ENCODE results near the gene GPATCH11.

Gene GPATCH11

GRCh38 chr2:37068686-37069085, 15.6 kb upstream of the GPATCH11 start:
- Histone ChIP-seq H3K23ac (ENCODE audit: low read length in 2 of 2) (no peak overlapping the region), H3K4me3 (ENCODE audit: insufficient read depth in 1 of 2, low read depth in 1 of 2, low read length in 2 of 2) (no peak overlapping the region), H4K91ac (ENCODE audit: low read length) (no peak overlapping the region), H2AK5ac (ENCODE audit: low read length, severe bottlenecking) (no peak overlapping the region), H3K14ac (ENCODE audit: low read length in 2 of 2) (no peak overlapping the region), H3K27ac (ENCODE audit: low read length, poor library complexity, severe bottlenecking) (no peak overlapping the region), H3K4me2 (ENCODE audit: low read length, poor library complexity, severe bottlenecking) (no peak overlapping the region), H2AFZ (ENCODE audit: low read depth, low read length) (no peak overlapping the region), H3K79me1 (replicated peaks; ENCODE audit: low read length, poor library complexity, severe bottlenecking) (peaks cover 9% of the 10 kb centered on the region), H3K4ac (ENCODE audit: low read depth in 1 of 2, low read length in 2 of 2) (no peak overlapping the region), H3K4me1 (ENCODE audit: control insufficient read depth, insufficient read depth, low read depth, low read length) (no peaks in the 10 kb centered on the region), H3K18ac (ENCODE audit: low read depth in 1 of 2, low read length in 2 of 2) (no peak overlapping the region), H3K36me3 (ENCODE audit: control insufficient read depth in 1 of 2, insufficient read depth in 2 of 2, low read depth in 1 of 2, low read length in 2 of 2) (peaks cover 20 to 90% of the 10 kb centered on the region in 2 experiments), H4K8ac (ENCODE audit: low read length) (no peak overlapping the region), H3K9me3 (ENCODE audit: control insufficient read depth, low read length) (no peaks in the 10 kb centered on the region), H2BK12ac (ENCODE audit: low read length in 2 of 2) (no peak overlapping the region), H2BK5ac (ENCODE audit: low read depth, low read length, poor library complexity, severe bottlenecking) (no peak overlapping the region), H3K9ac (ENCODE audit: low read length) (no peak overlapping the region), H3K27me3 (ENCODE audit: control insufficient read depth in 1 of 2, insufficient read depth in 1 of 2, low read length in 2 of 2) (no peaks in the 10 kb centered on the region), H2BK15ac (ENCODE audit: low read depth, poor library complexity, severe bottlenecking) (no peak overlapping the region), H2BK120ac (ENCODE audit: low read depth, low read length) (no peak overlapping the region)
- DNase-seq: no peak
- 82% methylated on average over 4 of the region's 6 CpGs for WGBS

GRCh38 chr2:37070931-37071330, 13.4 kb upstream of the GPATCH11 start:
- Histone ChIP-seq H3K18ac (ENCODE audit: low read depth in 1 of 2, low read length in 2 of 2) (no peak overlapping the region), H3K23ac (ENCODE audit: low read length in 2 of 2) (no peak overlapping the region), H3K9ac (ENCODE audit: low read length) (no peak overlapping the region), H3K9me3 (ENCODE audit: control insufficient read depth, low read length) (no peaks in the 10 kb centered on the region), H2BK15ac (ENCODE audit: low read depth, poor library complexity, severe bottlenecking) (no peak overlapping the region), H3K4me2 (ENCODE audit: low read length, poor library complexity, severe bottlenecking) (no peak overlapping the region), H2AFZ (ENCODE audit: low read depth, low read length) (no peak overlapping the region), H4K8ac (ENCODE audit: low read length) (no peak overlapping the region), H3K4ac (ENCODE audit: low read depth in 1 of 2, low read length in 2 of 2) (no peak overlapping the region), H3K27ac (ENCODE audit: low read length, poor library complexity, severe bottlenecking) (no peak overlapping the region), H3K4me3 (ENCODE audit: insufficient read depth in 1 of 2, low read depth in 1 of 2, low read length in 2 of 2) (no peak overlapping the region), H3K14ac (ENCODE audit: low read length in 2 of 2) (no peak overlapping the region), H2BK120ac (ENCODE audit: low read depth, low read length) (no peak overlapping the region), H3K27me3 (ENCODE audit: control insufficient read depth in 1 of 2, insufficient read depth in 1 of 2, low read length in 2 of 2) (no peaks in the 10 kb centered on the region), H3K4me1 (ENCODE audit: control insufficient read depth, insufficient read depth, low read depth, low read length) (no peaks in the 10 kb centered on the region), H2BK5ac (ENCODE audit: low read depth, low read length, poor library complexity, severe bottlenecking) (no peak overlapping the region), H3K79me1 (replicated peaks; ENCODE audit: low read length, poor library complexity, severe bottlenecking) (peaks cover 9% of the 10 kb centered on the region), H4K91ac (ENCODE audit: low read length) (no peak overlapping the region), H3K36me3 (ENCODE audit: control insufficient read depth in 1 of 2, insufficient read depth in 2 of 2, low read depth in 1 of 2, low read length in 2 of 2) (peaks cover 9 to 88% of the 10 kb centered on the region in 2 experiments), H2BK12ac (ENCODE audit: low read length in 2 of 2) (no peak overlapping the region), H2AK5ac (ENCODE audit: low read length, severe bottlenecking) (no peak overlapping the region)
- no CpG with 5 or more reads among the region's 2 CpGs for WGBS
- no peak for DNase-seq

- Histone ChIP-seq H3K23ac (ENCODE audit: low read length in 2 of 2) (no peak overlapping the region), H2BK12ac (ENCODE audit: low read length in 2 of 2) (no peak overlapping the region), H2AFZ (ENCODE audit: low read depth, low read length) (no peak overlapping the region), H3K9me3 (ENCODE audit: control insufficient read depth, low read length) (no peaks in the 10 kb centered on the region), H3K18ac (ENCODE audit: low read depth in 1 of 2, low read length in 2 of 2) (no peak overlapping the region), H2BK5ac (ENCODE audit: low read depth, low read length, poor library complexity, severe bottlenecking) (no peak overlapping the region), H3K79me1 (replicated peaks; ENCODE audit: low read length, poor library complexity, severe bottlenecking) (peaks cover 24% of the 10 kb centered on the region), H3K4me1 (ENCODE audit: control insufficient read depth, insufficient read depth, low read depth, low read length) (no peaks in the 10 kb centered on the region), H3K27ac (ENCODE audit: low read length, poor library complexity, severe bottlenecking) (no peak overlapping the region), H4K8ac (ENCODE audit: low read length) (no peak overlapping the region), H2AK5ac (ENCODE audit: low read length, severe bottlenecking) (no peak overlapping the region), H3K36me3 (ENCODE audit: control insufficient read depth in 1 of 2, insufficient read depth in 2 of 2, low read depth in 1 of 2, low read length in 2 of 2) (peaks cover 3 to 64% of the 10 kb centered on the region in 2 experiments), H3K14ac (ENCODE audit: low read length in 2 of 2) (no peak overlapping the region), H4K91ac (ENCODE audit: low read length) (no peak overlapping the region), H3K27me3 (ENCODE audit: control insufficient read depth in 1 of 2, insufficient read depth in 1 of 2, low read length in 2 of 2) (no peaks in the 10 kb centered on the region), H2BK15ac (ENCODE audit: low read depth, poor library complexity, severe bottlenecking) (no peak overlapping the region), H3K4ac (ENCODE audit: low read depth in 1 of 2, low read length in 2 of 2) (no peak overlapping the region), H3K4me3 (ENCODE audit: insufficient read depth in 1 of 2, low read depth in 1 of 2, low read length in 2 of 2) (no peak overlapping the region), H2BK120ac (ENCODE audit: low read depth, low read length) (no peak overlapping the region), H3K9ac (ENCODE audit: low read length) (no peak overlapping the region), H3K4me2 (ENCODE audit: low read length, poor library complexity, severe bottlenecking) (no peak overlapping the region)
- DNase-seq: peak; percentile 57
- WGBS: 100% methylated on average over 1 of the region's 2 CpGs
Measured at GRCh38 chr2:37080266-37080665, 4.1 kb upstream of the GPATCH11 start.

- Histone ChIP-seq H3K4me2 (ENCODE audit: low read length, poor library complexity, severe bottlenecking) (no peak overlapping the region), H2BK5ac (ENCODE audit: low read depth, low read length, poor library complexity, severe bottlenecking) (no peak overlapping the region)
Measured at GRCh38 chr2:37080689-37081088, 3.6 kb upstream of the GPATCH11 start.

More at GRCh38 chr2:37080689-37081088, 3.6 kb upstream of the GPATCH11 start:
- no peak overlapping the region for H2BK15ac ChIP-seq (ENCODE audit: low read depth, poor library complexity, severe bottlenecking)
- H3K27me3 ChIP-seq (ENCODE audit: control insufficient read depth in 1 of 2, insufficient read depth in 1 of 2, low read length in 2 of 2): no peaks in the 10 kb centered on the region
- H3K79me1 ChIP-seq (replicated peaks; ENCODE audit: low read length, poor library complexity, severe bottlenecking): peaks cover 24% of the 10 kb centered on the region
- no peak overlapping the region for H2BK12ac ChIP-seq (ENCODE audit: low read length in 2 of 2)
- no peak overlapping the region for H3K4me3 ChIP-seq (ENCODE audit: insufficient read depth in 1 of 2, low read depth in 1 of 2, low read length in 2 of 2)
- DNase-seq: no peak
- no peak overlapping the region for H3K14ac ChIP-seq (ENCODE audit: low read length in 2 of 2)
- H2AFZ ChIP-seq (ENCODE audit: low read depth, low read length): no peak overlapping the region
- no peak overlapping the region for H3K4ac ChIP-seq (ENCODE audit: low read depth in 1 of 2, low read length in 2 of 2)
- H2AK5ac ChIP-seq (ENCODE audit: low read length, severe bottlenecking): no peak overlapping the region
- H3K9me3 ChIP-seq (ENCODE audit: control insufficient read depth, low read length): no peaks in the 10 kb centered on the region
- H4K91ac ChIP-seq (ENCODE audit: low read length): no peak overlapping the region
- H3K18ac ChIP-seq (ENCODE audit: low read depth in 1 of 2, low read length in 2 of 2): no peak overlapping the region
- no peak overlapping the region for H3K9ac ChIP-seq (ENCODE audit: low read length)
- H4K8ac ChIP-seq (ENCODE audit: low read length): no peak overlapping the region
- 53% methylated on average over 2 of the region's 3 CpGs for WGBS
- H3K27ac ChIP-seq (ENCODE audit: low read length, poor library complexity, severe bottlenecking): no peak overlapping the region
- H3K36me3 ChIP-seq (ENCODE audit: control insufficient read depth in 1 of 2, insufficient read depth in 2 of 2, low read depth in 1 of 2, low read length in 2 of 2): peaks cover 3 to 60% of the 10 kb centered on the region in 2 experiments
- no peaks in the 10 kb centered on the region for H3K4me1 ChIP-seq (ENCODE audit: control insufficient read depth, insufficient read depth, low read depth, low read length)
- no peak overlapping the region for H3K23ac ChIP-seq (ENCODE audit: low read length in 2 of 2)
- H2BK120ac ChIP-seq (ENCODE audit: low read depth, low read length): no peak overlapping the region

Data from mesenchymal stem cell (in vitro differentiated cells and primary cell).